ENCODE results near the gene BRSK1. TPM values are rescaled to one million over a fixed set of nuclear protein-coding genes. Genes with fewer than 3 reads are reported as not detected.

Gene BRSK1
- total and polyA plus RNA-seq, 2 of the 13 experiments (the other 11 are each of a cell fraction or from before 2014, with no cell fraction given): 0.18 to 1.2 TPM

GRCh38 chr19:55360902-55361301 is 77.1 kb downstream of the BRSK1 start:
- POLR2A ChIA-PET: no interaction called here
- H3K27ac ChIP-seq (ENCODE audit: extremely low read length, insufficient read depth, low read length): no peak overlapping the region
- intact Hi-C loops (cut with micrococcal nuclease; ENCODE audit: unreplicated experiment) (no loop called here), in situ Hi-C loops (cut with HindIII; ENCODE audit: extremely low pct_ligation_motif_present, low pct_unique_long_range_greater_than_20kb) (no loop called here)
- H3K4me1 ChIP-seq (ENCODE audit: insufficient read depth, low read length): peaks cover 14% of the 10 kb centered on the region
- FAIRE-seq (no peak), ATAC-seq (no peak), DNase-seq (ENCODE audit: low spot score) (no peak)
- no peak overlapping the region for H3K9ac ChIP-seq (ENCODE audit: insufficient read depth, low read depth, low read length)
- H2AFZ ChIP-seq (ENCODE audit: low read length): no peak overlapping the region
- no peaks in the 10 kb centered on the region for H4K20me1 ChIP-seq (ENCODE audit: insufficient read depth, low read length)
- no peaks in the 10 kb centered on the region for H3K36me3 ChIP-seq (replicated peaks in 1 of 2; ENCODE audit: control insufficient read depth in 1 of 2, insufficient read depth in 2 of 2, low read length in 2 of 2)
- no peak overlapping the region for H3K4me2 ChIP-seq (ENCODE audit: low read depth, low read length)
- no peak overlapping the region for H3K4me3 ChIP-seq (replicated peaks in 1 of 3; ENCODE audit: insufficient read depth in 1 of 3, low read depth in 2 of 3, low read length in 3 of 3)
- peaks cover 5 to 36% of the 10 kb centered on the region in 2 experiments for H3K27me3 ChIP-seq (ENCODE audit: control insufficient read depth in 1 of 2, insufficient read depth in 2 of 2, low read length in 2 of 2)
- no peaks in the 10 kb centered on the region for H3K79me2 ChIP-seq (ENCODE audit: insufficient read depth, low read length)
- BruUV-seq (replicated peaks): no TSS peak
- CTCF ChIA-PET (ENCODE audit: low intra/inter-chr PET ratio, low total read pairs): no interaction called here
- 76% methylated on average over 13 of the region's 16 CpGs for WGBS (ENCODE audit: low lambda C conversion rate)
- H3K9me3 ChIP-seq (ENCODE audit: low read length): no peaks in the 10 kb centered on the region
- no peak for TF ChIP-seq ZBTB40 (IDR thresholded peaks at IDR 0.05)
- no peak for TF ChIP-seq ZBTB40 (CRISPR knock-in tag; IDR thresholded peaks at IDR 0.05)
- TF ChIP-seq MTA3 (CRISPR knock-in tag; IDR thresholded peaks at IDR 0.05): no peak
- TF ChIP-seq DPF2 (CRISPR knock-in tag; IDR thresholded peaks at IDR 0.05; ENCODE audit: borderline replicate concordance, low read depth): no peak
- TF ChIP-seq FOXO4 (CRISPR knock-in tag; conservative IDR thresholded peaks at IDR 0.05): no peak
- no peak for TF ChIP-seq EHMT2 (IDR thresholded peaks at IDR 0.05; ENCODE audit: borderline replicate concordance, low read depth, low read length)
- no peak for TF ChIP-seq ZNF605 (CRISPR knock-in tag; IDR thresholded peaks at IDR 0.05)
- TF ChIP-seq RARG (CRISPR knock-in tag; IDR thresholded peaks at IDR 0.05; ENCODE audit: low read depth): no peak
- no peak for TF ChIP-seq SMAD1 (CRISPR knock-in tag; IDR thresholded peaks at IDR 0.05; ENCODE audit: borderline replicate concordance, low read depth)
- no peak for TF ChIP-seq DDIT3 (CRISPR knock-in tag; IDR thresholded peaks at IDR 0.05)
- no peak for TF ChIP-seq KDM1A (CRISPR knock-in tag; IDR thresholded peaks at IDR 0.05)
- no peak for TF ChIP-seq ZFY (CRISPR knock-in tag; IDR thresholded peaks at IDR 0.05)
- TF ChIP-seq JUNB (CRISPR knock-in tag; IDR thresholded peaks at IDR 0.05; ENCODE audit: borderline replicate concordance): no peak
- no peak for TF ChIP-seq RXRA (CRISPR knock-in tag; IDR thresholded peaks at IDR 0.05)
- no peak for TF ChIP-seq PHF20 (CRISPR knock-in tag; IDR thresholded peaks at IDR 0.05)
